ENCODE data around the gene CDV3. TPM values are rescaled to one million over a fixed set of nuclear protein-coding genes. Genes with fewer than 3 reads are reported as not detected.
"Not testable (repeated sequence)": the region's sequence is repeated elsewhere in the genome, so short reads cannot be mapped to it uniquely, and the experiment has no call there.

The CDV3 gene, protein sequence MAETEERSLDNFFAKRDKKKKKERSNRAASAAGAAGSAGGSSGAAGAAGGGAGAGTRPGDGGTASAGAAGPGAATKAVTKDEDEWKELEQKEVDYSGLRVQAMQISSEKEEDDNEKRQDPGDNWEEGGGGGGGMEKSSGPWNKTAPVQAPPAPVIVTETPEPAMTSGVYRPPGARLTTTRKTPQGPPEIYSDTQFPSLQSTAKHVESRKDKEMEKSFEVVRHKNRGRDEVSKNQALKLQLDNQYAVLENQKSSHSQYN
- 227 and 229 TPM in 2 replicates for total RNA-seq

DNA sequence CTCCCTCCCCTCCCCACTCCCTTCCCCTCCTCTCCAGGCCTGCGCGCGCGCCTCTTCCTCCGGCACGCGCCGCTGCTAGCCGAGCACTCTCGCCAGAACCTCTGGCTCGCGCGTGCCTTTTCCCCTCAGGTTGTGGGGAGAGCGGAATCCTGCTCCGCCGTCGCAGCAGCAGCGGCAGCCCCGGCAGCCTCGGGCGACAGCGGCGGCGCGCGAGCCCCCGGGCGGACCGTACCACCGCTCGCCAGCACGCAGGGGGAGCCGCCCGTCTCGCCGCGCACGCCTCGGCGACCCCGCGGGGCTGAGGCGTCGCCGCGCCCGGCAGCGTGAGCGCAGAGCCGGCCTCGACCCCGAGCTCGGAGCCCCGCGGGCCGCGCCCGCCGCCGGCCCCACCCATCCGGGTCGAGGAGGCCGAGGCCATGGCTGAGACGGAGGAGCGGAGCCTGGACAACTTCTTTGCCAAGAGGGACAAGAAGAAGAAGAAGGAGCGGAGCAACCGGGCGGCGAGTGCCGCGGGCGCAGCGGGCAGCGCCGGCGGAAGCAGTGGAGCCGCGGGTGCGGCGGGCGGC, at the start of gene CDV3:
Gene CDV3, plus strand, starts transcription at position 58 of the 566 bp plus-strand sequence. Its CDS starts 359 bp downstream, at position 417.
- H3K27me3 Mint-ChIP-seq = no peaks in the 10 kb centered on the region
- peak within 1 kb of the TSS; percentile 99 for H3K27ac Mint-ChIP-seq
- DNase-seq = no peak
- peaks cover 76% of the 10 kb centered on the region for H3K4me1 Mint-ChIP-seq
- TF ChIP-seq, protein P1, sequence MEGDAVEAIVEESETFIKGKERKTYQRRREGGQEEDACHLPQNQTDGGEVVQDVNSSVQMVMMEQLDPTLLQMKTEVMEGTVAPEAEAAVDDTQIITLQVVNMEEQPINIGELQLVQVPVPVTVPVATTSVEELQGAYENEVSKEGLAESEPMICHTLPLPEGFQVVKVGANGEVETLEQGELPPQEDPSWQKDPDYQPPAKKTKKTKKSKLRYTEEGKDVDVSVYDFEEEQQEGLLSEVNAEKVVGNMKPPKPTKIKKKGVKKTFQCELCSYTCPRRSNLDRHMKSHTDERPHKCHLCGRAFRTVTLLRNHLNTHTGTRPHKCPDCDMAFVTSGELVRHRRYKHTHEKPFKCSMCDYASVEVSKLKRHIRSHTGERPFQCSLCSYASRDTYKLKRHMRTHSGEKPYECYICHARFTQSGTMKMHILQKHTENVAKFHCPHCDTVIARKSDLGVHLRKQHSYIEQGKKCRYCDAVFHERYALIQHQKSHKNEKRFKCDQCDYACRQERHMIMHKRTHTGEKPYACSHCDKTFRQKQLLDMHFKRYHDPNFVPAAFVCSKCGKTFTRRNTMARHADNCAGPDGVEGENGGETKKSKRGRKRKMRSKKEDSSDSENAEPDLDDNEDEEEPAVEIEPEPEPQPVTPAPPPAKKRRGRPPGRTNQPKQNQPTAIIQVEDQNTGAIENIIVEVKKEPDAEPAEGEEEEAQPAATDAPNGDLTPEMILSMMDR (IDR thresholded peaks at IDR 0.05) = no peak
- peak; percentile 30 for ATAC-seq (ENCODE audit: low read depth)
- H3K36me3 Mint-ChIP-seq (ENCODE audit: low read depth) = peaks cover 40% of the 10 kb centered on the region
- no peaks in the 10 kb centered on the region for H3K9me3 Mint-ChIP-seq
- intact Hi-C loops (cut with micrococcal nuclease) = loop anchor here (1.0 to 10.0 kb wide), 14 partner anchors 15 to 1156 kb away; partner anchors contain the start of genes DNAJC13, NPHP3, SRPRB and TOPBP1
- POLR2A ChIA-PET = interaction anchor here (0.6 to 6.8 kb wide), 36 partner anchors 9 to 1156 kb away, joined by 3 to 149 read pairs (median 7); partner anchors contain the start of genes ANAPC13, CEP63, DNAJC13 and NPHP3
- peak within 1 kb of the TSS; percentile 93 for H3K4me3 Mint-ChIP-seq
- CTCF ChIA-PET = interaction anchor here (0.6 to 2.9 kb wide), 9 partner anchors 67 to 151 kb away, joined by 3 to 12 read pairs (median 3); no protein-coding TSS in a partner anchor

DNA sequence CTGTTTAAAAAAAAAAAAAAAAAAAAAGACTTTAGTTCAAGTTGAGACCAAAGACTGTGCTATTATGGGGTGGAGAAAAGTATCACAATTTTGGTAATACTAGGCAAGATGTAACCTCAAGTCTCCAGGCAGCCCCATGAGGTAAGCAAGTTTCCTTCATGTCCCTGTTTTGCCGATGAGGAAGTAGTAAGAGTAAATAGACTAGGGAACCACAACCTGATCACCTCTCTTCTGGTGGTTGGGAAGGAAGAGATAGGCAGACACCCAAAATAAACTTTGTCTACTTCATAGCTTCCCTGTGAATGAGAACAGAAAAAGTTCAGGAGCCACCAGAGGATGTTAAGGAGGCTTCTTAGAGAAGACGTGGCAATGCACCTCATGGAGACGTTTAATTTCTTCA, 49.7 kb upstream of the CDV3 start:
- H3K4me1 Mint-ChIP-seq = peaks cover 15% of the 10 kb centered on the region
- ATAC-seq (ENCODE audit: low read depth); H3K27ac Mint-ChIP-seq; H3K9me3 Mint-ChIP-seq; H3K36me3 Mint-ChIP-seq (ENCODE audit: low read depth); H3K27me3 Mint-ChIP-seq; H3K4me3 Mint-ChIP-seq; CTCF ChIA-PET; DNase-seq: not testable (repeated sequence)
- intact Hi-C loops (cut with micrococcal nuclease) = loop anchor here (2.0 to 5.0 kb wide), 3 partner anchors 17 to 49 kb away; partner anchors contain the start of gene CDV3
- POLR2A ChIA-PET = interaction anchor here (1.1 kb wide), 1 partner anchor 55 kb away, joined by 3 read pairs; no protein-coding TSS in a partner anchor

DNA sequence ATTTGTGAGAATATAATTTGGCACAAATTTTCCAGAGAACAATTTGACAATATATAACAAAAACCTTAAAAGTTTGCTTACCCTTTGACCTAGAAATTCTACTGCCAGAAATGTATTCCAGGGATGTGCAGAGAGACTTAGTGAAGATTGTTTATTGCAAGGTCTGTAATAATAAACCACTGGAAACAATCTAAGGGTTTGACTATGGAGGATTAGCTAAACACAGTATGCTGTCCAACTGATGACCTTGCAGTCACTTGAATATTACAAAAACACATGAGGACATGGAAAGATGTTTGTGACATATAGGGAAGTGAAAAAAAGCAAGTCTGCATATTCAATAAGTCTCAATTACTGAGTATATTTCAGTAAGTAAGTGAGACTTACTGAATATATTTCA, 48.1 kb upstream of the CDV3 start:
- Mint-ChIP-seq H3K27me3 (no peaks in the 10 kb centered on the region), H3K4me3 (no peak overlapping the region), H3K27ac (no peak overlapping the region), H3K36me3 (ENCODE audit: low read depth) (no peaks in the 10 kb centered on the region), H3K4me1 (peaks cover 15% of the 10 kb centered on the region), H3K9me3 (no peaks in the 10 kb centered on the region)
- intact Hi-C loops (cut with micrococcal nuclease) = no loop called here
- CTCF ChIA-PET = no interaction called here
- POLR2A ChIA-PET = interaction anchor here (0.9 kb wide), 1 partner anchor 77 kb away, joined by 3 read pairs; no protein-coding TSS in a partner anchor
- DNase-seq = no peak
- ATAC-seq (ENCODE audit: low read depth) = peak; percentile 37
- TF ChIP-seq, protein P1 (IDR thresholded peaks at IDR 0.05) = no peak

DNA sequence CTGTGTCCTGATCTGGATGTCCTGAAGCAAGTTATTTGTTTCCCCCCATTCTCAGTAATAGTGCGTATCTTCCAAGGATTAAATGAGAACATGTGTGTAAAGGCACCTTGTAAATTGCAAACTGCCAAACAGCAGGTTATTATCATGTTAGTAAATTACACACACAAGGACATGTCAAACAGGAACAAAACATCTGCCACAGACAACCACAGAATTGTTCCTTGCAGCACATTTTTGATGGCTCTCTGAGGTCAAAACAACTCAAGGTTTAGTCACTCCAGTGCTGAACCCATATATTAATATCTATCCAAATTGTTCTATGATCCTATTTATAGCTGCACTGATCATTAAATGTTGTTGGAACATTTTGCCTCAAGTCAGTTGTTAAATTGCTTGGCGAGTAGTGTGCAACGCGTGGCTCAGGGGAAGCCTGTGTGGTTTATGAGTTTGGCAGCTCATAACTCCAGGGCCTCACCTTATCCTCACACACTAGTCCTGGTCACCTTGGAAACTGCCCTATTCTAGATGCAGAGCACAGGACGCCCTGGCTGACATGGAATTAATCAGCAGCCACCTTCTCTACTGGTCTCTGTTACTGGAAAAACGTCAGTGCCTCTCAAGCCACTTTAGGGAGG, 46.3 kb upstream of the CDV3 start:
- H3K36me3 Mint-ChIP-seq (ENCODE audit: low read depth) = no peaks in the 10 kb centered on the region
- no peaks in the 10 kb centered on the region for H3K9me3 Mint-ChIP-seq
- ChIA-PET POLR2A (no interaction called here), CTCF (no interaction called here)
- intact Hi-C loops (cut with micrococcal nuclease) = no loop called here
- H3K27ac Mint-ChIP-seq = no peak overlapping the region
- no peak for ATAC-seq (ENCODE audit: low read depth)
- TF ChIP-seq, protein P1 (IDR thresholded peaks at IDR 0.05) = no peak
- no peak for DNase-seq
- H3K4me3 Mint-ChIP-seq = no peak overlapping the region
- peaks cover 8% of the 10 kb centered on the region for H3K4me1 Mint-ChIP-seq
- no peaks in the 10 kb centered on the region for H3K27me3 Mint-ChIP-seq

DNA sequence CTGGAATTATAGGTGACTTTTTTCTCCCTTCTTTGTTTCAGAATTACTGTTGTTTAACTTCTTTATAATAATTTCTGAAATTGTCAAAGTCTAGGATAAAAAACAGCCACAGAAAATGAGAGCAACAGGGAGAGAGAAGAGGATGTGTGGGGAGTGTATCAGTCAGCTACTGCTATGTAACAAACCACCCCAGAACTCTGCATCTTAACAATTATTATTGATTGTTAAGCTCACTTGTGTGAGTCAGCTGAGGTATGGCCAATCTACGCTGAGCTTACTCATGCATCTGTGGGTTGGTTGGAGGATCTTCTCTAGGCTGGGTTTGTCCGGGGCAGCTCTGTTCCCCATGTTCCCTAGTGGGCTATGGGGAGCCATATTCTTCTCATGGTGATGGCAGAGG, 43.7 kb upstream of the CDV3 start:
- no peak overlapping the region for H3K27ac Mint-ChIP-seq
- no peaks in the 10 kb centered on the region for H3K36me3 Mint-ChIP-seq (ENCODE audit: low read depth)
- H3K4me3 Mint-ChIP-seq = no peak overlapping the region
- H3K9me3 Mint-ChIP-seq = no peaks in the 10 kb centered on the region
- peaks cover 6% of the 10 kb centered on the region for H3K4me1 Mint-ChIP-seq
- ATAC-seq (ENCODE audit: low read depth) (no peak), DNase-seq (no peak)
- intact Hi-C loops (cut with micrococcal nuclease) = no loop called here
- TF ChIP-seq, protein P1 (IDR thresholded peaks at IDR 0.05) = no peak
- ChIA-PET POLR2A (interaction anchor here (1.0 kb wide), 1 partner anchor 10 kb away, joined by 11 read pairs; no protein-coding TSS in a partner anchor), CTCF (no interaction called here)
- no peaks in the 10 kb centered on the region for H3K27me3 Mint-ChIP-seq
